ENCODE measurements around the gene NRG3.

NRG3 gene

GRCh38 chr10:81889181-81889769, 14.3 kb downstream of the NRG3 start:
- in situ Hi-C loops (cut with MboI; ENCODE audit: low pct_unique_long_range_greater_than_20kb, low sequenced_read_pairs, unreplicated experiment) = no loop called here
- no peak for DNase-seq (ENCODE audit: low spot score)
- TF ChIP-seq CTCF (IDR thresholded peaks at IDR 0.05; ENCODE audit: extremely low read depth, insufficient read depth, missing control alignments) = no peak

- no peak for TF ChIP-seq CTCF (IDR thresholded peaks at IDR 0.05; ENCODE audit: extremely low read depth, insufficient read depth, missing control alignments)
- no peak for DNase-seq (ENCODE audit: low spot score)
- in situ Hi-C loops (cut with MboI; ENCODE audit: low pct_unique_long_range_greater_than_20kb, low sequenced_read_pairs, unreplicated experiment) = no loop called here
Observed at GRCh38 chr10:81894616-81895015, 19.6 kb downstream of the NRG3 start.

GRCh38 chr10:81898518-81898917, 23.5 kb downstream of the NRG3 start:
- TF ChIP-seq CTCF (IDR thresholded peaks at IDR 0.05; ENCODE audit: extremely low read depth, insufficient read depth, missing control alignments) = no peak
- in situ Hi-C loops (cut with MboI; ENCODE audit: low pct_unique_long_range_greater_than_20kb, low sequenced_read_pairs, unreplicated experiment) = no loop called here
- no peak for DNase-seq (ENCODE audit: low spot score)

GRCh38 chr10:81900989-81901388, 26.0 kb downstream of the NRG3 start:
- DNase-seq (ENCODE audit: low spot score) = no peak
- TF ChIP-seq CTCF (IDR thresholded peaks at IDR 0.05; ENCODE audit: extremely low read depth, insufficient read depth, missing control alignments) = no peak
- in situ Hi-C loops (cut with MboI; ENCODE audit: low pct_unique_long_range_greater_than_20kb, low sequenced_read_pairs, unreplicated experiment) = no loop called here

- in situ Hi-C loops (cut with MboI; ENCODE audit: low pct_unique_long_range_greater_than_20kb, low sequenced_read_pairs, unreplicated experiment) = no loop called here
- DNase-seq (ENCODE audit: low spot score) = no peak
- TF ChIP-seq CTCF (IDR thresholded peaks at IDR 0.05; ENCODE audit: extremely low read depth, insufficient read depth, missing control alignments) = no peak
Observed at GRCh38 chr10:81903472-81903871, 28.5 kb downstream of the NRG3 start.

- in situ Hi-C loops (cut with MboI; ENCODE audit: low pct_unique_long_range_greater_than_20kb, low sequenced_read_pairs, unreplicated experiment) = no loop called here
- no peak for DNase-seq (ENCODE audit: low spot score)
- TF ChIP-seq CTCF (IDR thresholded peaks at IDR 0.05; ENCODE audit: extremely low read depth, insufficient read depth, missing control alignments) = no peak
Observed at GRCh38 chr10:81905161-81905560, 30.2 kb downstream of the NRG3 start.

- TF ChIP-seq CTCF (IDR thresholded peaks at IDR 0.05; ENCODE audit: extremely low read depth, insufficient read depth, missing control alignments) = no peak
- no peak for DNase-seq (ENCODE audit: low spot score)
- in situ Hi-C loops (cut with MboI; ENCODE audit: low pct_unique_long_range_greater_than_20kb, low sequenced_read_pairs, unreplicated experiment) = no loop called here
Observed at GRCh38 chr10:81909453-81909852, 34.5 kb downstream of the NRG3 start.

All from GM13977 (cell line).